Vagina (tissue), 2 donors: ENCODE data around the gene DIO1. TPM values are rescaled to one million over a fixed set of nuclear protein-coding genes. Genes with fewer than 3 reads are reported as not detected.

Source experiments
- DNase-seq, 2 donors: peaks; one replicate each; pipeline ENCODE4 v3.0.0-alpha.2; 2017; ENCODE audit errors: extremely low spot score in 2 of 2
- H3K27ac ChIP-seq: fragments of 200-600 bp; sonication (generic); one replicate; pipeline ENCODE4 v1.5.1; 2019
- H3K27me3 ChIP-seq: fragments of 200-600 bp; sonication (generic); one replicate; pipeline ENCODE4 v1.5.1; 2019
- H3K36me3 ChIP-seq, 2 donors: fragments of 200-600 bp; sonication (generic); one replicate each; pipeline ENCODE4 v1.5.1; 2017 to 2019
- H3K4me1 ChIP-seq: fragments of 200-600 bp; sonication (generic); one replicate; pipeline ENCODE4 v1.5.1; 2019
- H3K4me3 ChIP-seq, 2 donors: fragments of 200-600 bp; sonication (generic); 1 replicate in 1 of 2; 2 replicates in 1 of 2; pipeline ENCODE4 v1.5.1; 2016 to 2019
- H3K9me3 ChIP-seq: fragments of 200-600 bp; sonication (generic); one replicate; pipeline ENCODE4 v1.5.1; 2019
- POLR2A ChIP-seq, 2 donors: fragments of 450-650 bp; IDR thresholded peaks; one replicate each; pipeline ENCODE4 v1.6.1; 2017; ENCODE audit warnings: antibody characterized with exemption in 2 of 2, mild to moderate bottlenecking in 2 of 2, moderate library complexity in 2 of 2
- POLR2AphosphoS5 ChIP-seq, 2 donors: sonication (generic); formaldehyde crosslinking; IDR thresholded peaks; one replicate each; pipeline ENCODE4 v1.9.0; 2017; ENCODE audit warnings: antibody characterized with exemption in 2 of 2, mild to moderate bottlenecking in 2 of 2, low read depth in 1 of 2; ENCODE audit not compliant: insufficient read depth in 1 of 2
- intact Hi-C: fragments of 100-400 bp; cut with DNase I; formaldehyde crosslinking; loops from one replicate; pipeline ENCODE4 v1.15.1; 2023
- total RNA-seq: library from RNA; depleted of rRNA; stranded (reverse); fragments of >200 nt; gene quantifications from one replicate; pipeline ENCODE4 v1.2.3, GENCODE V29; 2016
- TF ChIP-seq, protein P1 (sequence below), 3 experiments: fragments of 450-650 bp in 2 of 3; fragments of 200-600 bp in 1 of 3; sonication (generic) in 1 of 3; IDR thresholded peaks; one replicate each; pipeline ENCODE4 v1.5.1; 2017 to 2019; ENCODE audit warnings: antibody characterized with exemption in 3 of 3, mild to moderate bottlenecking in 2 of 3, moderate library complexity in 2 of 3

DIO1 gene
- total RNA-seq, 1 donor from 2014 or later, result not detected

DNA sequence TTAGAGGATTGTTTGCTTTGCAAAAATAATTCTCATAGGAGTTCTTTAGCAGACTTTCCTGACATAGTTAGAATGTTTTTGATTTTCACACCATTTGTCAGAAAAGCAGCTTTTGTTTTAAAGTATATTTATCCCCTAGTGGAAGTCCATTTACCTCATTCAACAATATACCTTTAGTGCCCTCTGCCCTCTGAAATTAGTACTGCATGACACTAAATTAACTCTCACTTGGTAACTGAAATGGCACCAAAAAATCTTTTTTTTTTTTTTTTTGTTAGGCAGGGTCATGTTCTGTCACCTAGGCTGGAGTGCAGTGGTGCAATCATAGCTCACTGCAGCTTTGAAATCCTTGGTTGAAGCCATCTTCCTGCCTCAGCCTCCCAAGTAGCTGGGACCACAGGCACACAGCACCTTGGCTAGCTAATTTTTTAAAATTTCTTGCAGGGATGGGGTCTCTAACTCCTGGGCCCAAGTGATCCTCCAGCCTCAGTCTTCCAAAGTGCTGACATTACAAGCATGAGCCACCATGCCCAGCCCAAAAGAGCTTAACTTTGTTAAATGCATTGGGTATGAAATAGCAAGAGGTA, 65.8 kb downstream of the DIO1 start:
- TF ChIP-seq POLR2AphosphoS5 (IDR thresholded peaks at IDR 0.05; ENCODE audit: insufficient read depth in 1 of 2, low read depth in 1 of 2) (no peak), POLR2A (IDR thresholded peaks at IDR 0.05) (no peak)
- TF ChIP-seq, protein P1, sequence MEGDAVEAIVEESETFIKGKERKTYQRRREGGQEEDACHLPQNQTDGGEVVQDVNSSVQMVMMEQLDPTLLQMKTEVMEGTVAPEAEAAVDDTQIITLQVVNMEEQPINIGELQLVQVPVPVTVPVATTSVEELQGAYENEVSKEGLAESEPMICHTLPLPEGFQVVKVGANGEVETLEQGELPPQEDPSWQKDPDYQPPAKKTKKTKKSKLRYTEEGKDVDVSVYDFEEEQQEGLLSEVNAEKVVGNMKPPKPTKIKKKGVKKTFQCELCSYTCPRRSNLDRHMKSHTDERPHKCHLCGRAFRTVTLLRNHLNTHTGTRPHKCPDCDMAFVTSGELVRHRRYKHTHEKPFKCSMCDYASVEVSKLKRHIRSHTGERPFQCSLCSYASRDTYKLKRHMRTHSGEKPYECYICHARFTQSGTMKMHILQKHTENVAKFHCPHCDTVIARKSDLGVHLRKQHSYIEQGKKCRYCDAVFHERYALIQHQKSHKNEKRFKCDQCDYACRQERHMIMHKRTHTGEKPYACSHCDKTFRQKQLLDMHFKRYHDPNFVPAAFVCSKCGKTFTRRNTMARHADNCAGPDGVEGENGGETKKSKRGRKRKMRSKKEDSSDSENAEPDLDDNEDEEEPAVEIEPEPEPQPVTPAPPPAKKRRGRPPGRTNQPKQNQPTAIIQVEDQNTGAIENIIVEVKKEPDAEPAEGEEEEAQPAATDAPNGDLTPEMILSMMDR (IDR thresholded peaks at IDR 0.05), result peak in 2 of 3 experiments; percentile 36 to 37
- intact Hi-C loops, result no loop called here
- Histone ChIP-seq H3K4me1 (peaks cover 16% of the 10 kb centered on the region), H3K27ac (no peak overlapping the region), H3K36me3 (peaks cover 2 to 52% of the 10 kb centered on the region in 2 donors), H3K27me3 (no peaks in the 10 kb centered on the region), H3K4me3 (no peak overlapping the region), H3K9me3 (no peaks in the 10 kb centered on the region)
- no peak for DNase-seq

Other genes starting within 250 kb of the DIO1 start
- gene GLIS1, start 155.0 kb upstream of the DIO1 start, total RNA-seq, result 1.2 TPM
- gene NDC1, start 55.9 kb upstream of the DIO1 start, total RNA-seq, result 12.3 TPM
- gene YIPF1, start 4.4 kb upstream of the DIO1 start, total RNA-seq, result 22.1 TPM
- gene IFT25, start 51.5 kb downstream of the DIO1 start, total RNA-seq, result 19.4 TPM
- gene LRRC42, start 52.2 kb downstream of the DIO1 start, total RNA-seq, result 31.7 TPM
- not detected for gene LDLRAD1, start 124.0 kb downstream of the DIO1 start, total RNA-seq
- 113 TPM for gene TMEM59, start 159.0 kb downstream of the DIO1 start, total RNA-seq
- 4.7 TPM for gene TCEANC2, start 159.4 kb downstream of the DIO1 start, total RNA-seq